Mesenchymal stem cell (in vitro differentiated cells and primary cell): Measurements from ENCODE around the gene PASK. TPM values are rescaled to one million over a fixed set of nuclear protein-coding genes. Genes with fewer than 3 reads are reported as not detected.

ENCODE experiments used
- DNase-seq: peaks from one replicate; pipeline ENCODE4 v3.0.0-alpha.2; 2013
- H2AFZ ChIP-seq: one replicate; pipeline ENCODE4 v1.6.1; 2013; ENCODE audit warnings: low read depth, mild to moderate bottlenecking, control low read depth, inconsistent platforms, low read length, moderate library complexity
- H2AK5ac ChIP-seq: 2 replicates; pipeline ENCODE4 v1.6.1; 2013; ENCODE audit warnings: low read length, moderate library complexity, mild to moderate bottlenecking, inconsistent platforms; ENCODE audit not compliant: severe bottlenecking
- H2BK120ac ChIP-seq: one replicate; pipeline ENCODE4 v1.6.1; 2013; ENCODE audit warnings: low read depth, mild to moderate bottlenecking, inconsistent platforms, low read length, moderate library complexity
- H2BK12ac ChIP-seq, 2 experiments: one replicate each; pipeline ENCODE4 v1.6.1; 2013; ENCODE audit warnings: inconsistent platforms in 2 of 2, low read length in 2 of 2, mild to moderate bottlenecking in 2 of 2, moderate library complexity in 2 of 2, control low read depth in 1 of 2
- H2BK15ac ChIP-seq: one replicate; pipeline ENCODE4 v1.6.1; 2013; ENCODE audit warnings: mild to moderate bottlenecking, low read depth, inconsistent platforms; ENCODE audit not compliant: poor library complexity, severe bottlenecking
- H2BK5ac ChIP-seq: 2 replicates; pipeline ENCODE4 v1.6.1; 2013; ENCODE audit warnings: low read depth, mild to moderate bottlenecking, low read length, control low read depth, inconsistent platforms; ENCODE audit not compliant: poor library complexity, severe bottlenecking
- H3K14ac ChIP-seq, 2 experiments: one replicate each; pipeline ENCODE4 v1.6.1; 2013; ENCODE audit warnings: inconsistent platforms in 2 of 2, low read length in 2 of 2, control low read depth in 1 of 2, mild to moderate bottlenecking in 1 of 2, moderate library complexity in 1 of 2
- H3K18ac ChIP-seq, 2 experiments: one replicate each; pipeline ENCODE4 v1.6.1; 2013; ENCODE audit warnings: inconsistent platforms in 2 of 2, low read length in 2 of 2, control low read depth in 1 of 2, low read depth in 1 of 2, mild to moderate bottlenecking in 1 of 2
- H3K23ac ChIP-seq, 2 experiments: one replicate each; pipeline ENCODE4 v1.6.1; 2013; ENCODE audit warnings: inconsistent platforms in 2 of 2, low read length in 2 of 2, mild to moderate bottlenecking in 2 of 2, moderate library complexity in 2 of 2, control low read depth in 1 of 2
- H3K27ac ChIP-seq: 2 replicates; pipeline ENCODE4 v1.5.1; 2013; ENCODE audit warnings: mild to moderate bottlenecking, moderate library complexity, low read length, control low read depth, inconsistent platforms; ENCODE audit not compliant: poor library complexity, severe bottlenecking
- H3K27me3 ChIP-seq, 2 experiments: 2 replicates each; pipeline versions ENCODE4 v1.6.1 to v1.7.0; 2013; ENCODE audit warnings: low read length in 2 of 2, mild to moderate bottlenecking in 2 of 2, moderate library complexity in 2 of 2, control low read depth in 1 of 2, inconsistent platforms in 1 of 2; ENCODE audit not compliant: control insufficient read depth in 1 of 2, insufficient read depth in 1 of 2
- H3K36me3 ChIP-seq, 2 experiments: 2 replicates each; pipeline versions ENCODE4 v1.6.1 to v1.7.0; 2013; ENCODE audit warnings: low read length in 2 of 2, control low read depth in 1 of 2, inconsistent platforms in 1 of 2, low read depth in 1 of 2, mild to moderate bottlenecking in 1 of 2; ENCODE audit not compliant: insufficient read depth in 2 of 2, control insufficient read depth in 1 of 2
- H3K4ac ChIP-seq, 2 experiments: one replicate each; pipeline ENCODE4 v1.6.1; 2013; ENCODE audit warnings: inconsistent platforms in 2 of 2, low read length in 2 of 2, mild to moderate bottlenecking in 2 of 2, moderate library complexity in 2 of 2, control low read depth in 1 of 2, low read depth in 1 of 2
- H3K4me1 ChIP-seq: 2 replicates; pipeline ENCODE4 v1.6.1; 2013; ENCODE audit warnings: low read depth, low read length, control low read depth; ENCODE audit not compliant: control insufficient read depth, insufficient read depth
- H3K4me2 ChIP-seq: 2 replicates; pipeline ENCODE4 v1.6.1; 2013; ENCODE audit warnings: low read length, mild to moderate bottlenecking, inconsistent platforms; ENCODE audit not compliant: poor library complexity, severe bottlenecking
- H3K4me3 ChIP-seq, 2 experiments: 2 replicates each; pipeline versions ENCODE4 v1.5.1 to v1.7.0; 2013; ENCODE audit warnings: low read length in 2 of 2, mild to moderate bottlenecking in 2 of 2, control low read depth in 1 of 2, low read depth in 1 of 2; ENCODE audit not compliant: insufficient read depth in 1 of 2
- H3K79me1 ChIP-seq: replicated peaks from 2 replicates; pipeline ENCODE4 v1.6.1; 2013; ENCODE audit warnings: mild to moderate bottlenecking, control low read depth, low read length, inconsistent platforms; ENCODE audit not compliant: poor library complexity, severe bottlenecking
- H3K9ac ChIP-seq: 2 replicates; pipeline ENCODE4 v1.7.0; 2013; ENCODE audit warnings: mild to moderate bottlenecking, low read length, moderate library complexity
- H3K9me3 ChIP-seq: 2 replicates; pipeline ENCODE4 v1.7.0; 2013; ENCODE audit warnings: mild to moderate bottlenecking, low read length; ENCODE audit not compliant: control insufficient read depth
- H4K8ac ChIP-seq: one replicate; pipeline ENCODE4 v1.6.1; 2013; ENCODE audit warnings: inconsistent platforms, mild to moderate bottlenecking, low read length, moderate library complexity
- H4K91ac ChIP-seq: one replicate; pipeline ENCODE4 v1.6.1; 2013; ENCODE audit warnings: mild to moderate bottlenecking, low read length, inconsistent platforms
- WGBS: methylation state at CpG from one replicate; pipeline ENCODE4 v1.1.7; 2013; ENCODE audit warnings: mixed read lengths; 5-methylcytosine and 5-hydroxymethylcytosine counted together
- small RNA-seq: library from polyadenylated mRNA; stranded (forward); fragments of <200 nt; extraction: miRNeasy Mini kit (QIAGEN cat#:217004); gene quantifications from one replicate; pipeline ENCODE3, GENCODE V24; 2013; ENCODE audit warnings: low read depth

Gene PASK

GRCh38 chr2:241062389-241063092 is 86.7 kb downstream of the PASK start:
- no peak overlapping the region for H3K4ac ChIP-seq

GRCh38 chr2:241061275-241061674 is 88.0 kb downstream of the PASK start:
- no peak overlapping the region for H2AFZ ChIP-seq
- no peak overlapping the region for H2BK5ac ChIP-seq
- H3K36me3 ChIP-seq: peaks cover 0 to 85% of the 10 kb centered on the region in 2 experiments
- H3K79me1 ChIP-seq: no peaks in the 10 kb centered on the region
- no peak overlapping the region for H2AK5ac ChIP-seq
- 90% methylated on average over 6 of the region's 6 CpGs for WGBS
- peaks cover 0 to 28% of the 10 kb centered on the region in 2 experiments for H3K27me3 ChIP-seq
- H2BK12ac ChIP-seq: no peak overlapping the region
- H3K4ac ChIP-seq: no peak overlapping the region
- no peak overlapping the region for H3K23ac ChIP-seq
- no peak overlapping the region for H4K91ac ChIP-seq
- no peak overlapping the region for H3K18ac ChIP-seq
- no peak overlapping the region for H3K4me3 ChIP-seq
- no peaks in the 10 kb centered on the region for H3K9me3 ChIP-seq
- H3K4me2 ChIP-seq: no peak overlapping the region
- H3K4me1 ChIP-seq: peaks cover 8% of the 10 kb centered on the region
- no peak overlapping the region for H3K14ac ChIP-seq
- H3K27ac ChIP-seq: no peak overlapping the region
- H3K9ac ChIP-seq: no peak overlapping the region
- no peak overlapping the region for H4K8ac ChIP-seq
- no peak overlapping the region for H2BK15ac ChIP-seq
- H2BK120ac ChIP-seq: no peak overlapping the region
- peak; percentile 30 for DNase-seq

More at GRCh38 chr2:241062389-241063092, 86.7 kb downstream of the PASK start:
- Histone ChIP-seq H3K4me1 (peaks cover 8% of the 10 kb centered on the region), H2AK5ac (no peak overlapping the region), H3K36me3 (peaks cover 0 to 90% of the 10 kb centered on the region in 2 experiments), H3K79me1 (no peaks in the 10 kb centered on the region), H3K14ac (no peak overlapping the region), H3K18ac (no peak overlapping the region), H3K4me3 (no peak overlapping the region), H3K23ac (no peak overlapping the region), H2AFZ (no peak overlapping the region), H3K27me3 (peaks cover 0 to 29% of the 10 kb centered on the region in 2 experiments), H3K9ac (no peak overlapping the region), H3K4me2 (no peak overlapping the region), H2BK15ac (no peak overlapping the region), H2BK120ac (no peak overlapping the region), H2BK12ac (no peak overlapping the region), H4K8ac (no peak overlapping the region), H3K9me3 (no peaks in the 10 kb centered on the region), H4K91ac (no peak overlapping the region), H3K27ac (no peak overlapping the region), H2BK5ac (no peak overlapping the region)
- 76% methylated on average over 15 of the region's 15 CpGs for WGBS
- DNase-seq: no peak

Small RNA genes lying within 50 kb of the gene (small RNA-seq; reads per million reads assigned to genes)
- gene AC005237.2: not detected
